NB4 (cell line): ENCODE data around the gene FN3K.

Experiments
- MYC ChIP-seq: IDR thresholded peaks from 2 replicates; pipeline ENCODE4 v1.6.1; 2011; ENCODE audit warnings: low read depth, low read length
- POLR2A ChIP-seq: IDR thresholded peaks from 2 replicates; pipeline ENCODE4 v1.6.1; 2011; ENCODE audit warnings: mild to moderate bottlenecking; ENCODE audit not compliant: insufficient read length; ENCODE audit errors: extremely low read depth
- TF ChIP-seq, protein P1 (sequence below): IDR thresholded peaks from one replicate; pipeline ENCODE4 v1.5.1; 2012; ENCODE audit warnings: low read depth, low read length
- TF ChIP-seq, protein P2 (sequence below): IDR thresholded peaks from 2 replicates; pipeline ENCODE4 v1.6.1; 2011; ENCODE audit warnings: low read depth, low read length

DNA sequence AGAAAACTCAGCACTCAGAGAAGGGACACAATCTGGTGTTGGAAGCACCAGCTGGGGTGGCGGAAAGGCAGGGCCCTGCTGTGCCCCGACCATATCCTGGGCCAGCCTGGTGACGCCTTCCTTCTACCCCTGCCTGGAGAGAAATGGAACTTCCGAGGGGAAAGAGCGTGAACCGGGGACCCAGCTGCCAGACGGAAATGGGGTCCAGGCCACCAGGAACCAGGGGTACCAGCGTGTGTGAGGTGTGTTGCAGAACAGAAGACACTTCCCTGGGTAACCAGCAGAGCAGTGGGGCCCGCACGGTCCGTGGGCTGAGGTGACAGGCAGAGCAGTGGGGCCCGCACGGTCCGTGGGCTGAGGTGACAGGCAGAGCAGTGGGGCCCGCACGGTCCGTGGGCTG is 43.7 kb upstream of the FN3K start:
- TF ChIP-seq, protein P1, sequence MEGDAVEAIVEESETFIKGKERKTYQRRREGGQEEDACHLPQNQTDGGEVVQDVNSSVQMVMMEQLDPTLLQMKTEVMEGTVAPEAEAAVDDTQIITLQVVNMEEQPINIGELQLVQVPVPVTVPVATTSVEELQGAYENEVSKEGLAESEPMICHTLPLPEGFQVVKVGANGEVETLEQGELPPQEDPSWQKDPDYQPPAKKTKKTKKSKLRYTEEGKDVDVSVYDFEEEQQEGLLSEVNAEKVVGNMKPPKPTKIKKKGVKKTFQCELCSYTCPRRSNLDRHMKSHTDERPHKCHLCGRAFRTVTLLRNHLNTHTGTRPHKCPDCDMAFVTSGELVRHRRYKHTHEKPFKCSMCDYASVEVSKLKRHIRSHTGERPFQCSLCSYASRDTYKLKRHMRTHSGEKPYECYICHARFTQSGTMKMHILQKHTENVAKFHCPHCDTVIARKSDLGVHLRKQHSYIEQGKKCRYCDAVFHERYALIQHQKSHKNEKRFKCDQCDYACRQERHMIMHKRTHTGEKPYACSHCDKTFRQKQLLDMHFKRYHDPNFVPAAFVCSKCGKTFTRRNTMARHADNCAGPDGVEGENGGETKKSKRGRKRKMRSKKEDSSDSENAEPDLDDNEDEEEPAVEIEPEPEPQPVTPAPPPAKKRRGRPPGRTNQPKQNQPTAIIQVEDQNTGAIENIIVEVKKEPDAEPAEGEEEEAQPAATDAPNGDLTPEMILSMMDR, result no peak
- TF ChIP-seq POLR2A (no peak), MYC (no peak)
- TF ChIP-seq, protein P2, sequence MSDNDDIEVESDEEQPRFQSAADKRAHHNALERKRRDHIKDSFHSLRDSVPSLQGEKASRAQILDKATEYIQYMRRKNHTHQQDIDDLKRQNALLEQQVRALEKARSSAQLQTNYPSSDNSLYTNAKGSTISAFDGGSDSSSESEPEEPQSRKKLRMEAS, result no peak
